ENCODE measurements around the gene SSBP2.

DNA sequence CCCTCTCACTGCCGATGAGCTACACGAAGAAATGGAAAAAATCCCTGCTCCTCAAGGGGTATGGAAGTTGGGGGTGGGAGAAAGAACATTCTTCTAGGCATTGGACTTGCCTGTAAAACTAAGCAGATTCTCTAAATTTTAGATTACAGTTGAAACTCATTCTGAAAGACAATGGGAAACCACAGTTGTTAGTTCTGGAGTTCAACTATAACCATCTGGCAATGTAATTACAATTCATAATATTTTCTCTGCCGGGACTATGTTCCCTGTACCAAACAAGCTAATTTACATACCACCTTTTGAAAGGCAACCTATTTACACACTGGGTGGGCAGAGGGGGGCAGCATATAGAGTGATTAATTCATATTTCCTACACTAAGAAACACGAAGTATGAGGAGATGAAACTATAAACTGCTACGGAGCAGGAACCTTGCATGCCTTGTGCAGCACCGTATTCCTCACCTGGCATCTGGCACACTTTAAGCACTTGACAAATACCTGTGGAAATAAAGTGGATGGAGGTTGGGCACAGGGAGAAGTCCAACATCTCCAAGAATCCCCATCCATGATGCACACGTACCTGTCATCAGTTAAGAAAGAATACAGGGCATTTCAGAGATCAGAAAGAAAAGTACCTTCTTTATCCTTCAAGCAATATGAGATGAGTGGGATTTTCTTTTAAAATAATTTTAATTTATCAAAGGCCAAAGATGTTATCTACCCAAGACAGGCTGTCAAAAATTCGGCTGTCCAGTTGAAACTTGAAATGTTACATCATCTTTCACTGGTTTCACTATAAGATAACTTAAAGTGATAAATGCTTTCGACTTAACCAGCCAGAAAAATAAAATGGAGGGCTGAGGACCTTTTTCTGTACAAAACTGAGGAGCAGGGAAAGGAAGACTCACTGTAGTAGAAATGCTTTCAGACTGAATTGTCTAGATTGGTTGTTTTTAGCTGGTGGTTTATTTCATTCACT lies 54.2 kb downstream of the SSBP2 start:
- TF ChIP-seq, protein P1, sequence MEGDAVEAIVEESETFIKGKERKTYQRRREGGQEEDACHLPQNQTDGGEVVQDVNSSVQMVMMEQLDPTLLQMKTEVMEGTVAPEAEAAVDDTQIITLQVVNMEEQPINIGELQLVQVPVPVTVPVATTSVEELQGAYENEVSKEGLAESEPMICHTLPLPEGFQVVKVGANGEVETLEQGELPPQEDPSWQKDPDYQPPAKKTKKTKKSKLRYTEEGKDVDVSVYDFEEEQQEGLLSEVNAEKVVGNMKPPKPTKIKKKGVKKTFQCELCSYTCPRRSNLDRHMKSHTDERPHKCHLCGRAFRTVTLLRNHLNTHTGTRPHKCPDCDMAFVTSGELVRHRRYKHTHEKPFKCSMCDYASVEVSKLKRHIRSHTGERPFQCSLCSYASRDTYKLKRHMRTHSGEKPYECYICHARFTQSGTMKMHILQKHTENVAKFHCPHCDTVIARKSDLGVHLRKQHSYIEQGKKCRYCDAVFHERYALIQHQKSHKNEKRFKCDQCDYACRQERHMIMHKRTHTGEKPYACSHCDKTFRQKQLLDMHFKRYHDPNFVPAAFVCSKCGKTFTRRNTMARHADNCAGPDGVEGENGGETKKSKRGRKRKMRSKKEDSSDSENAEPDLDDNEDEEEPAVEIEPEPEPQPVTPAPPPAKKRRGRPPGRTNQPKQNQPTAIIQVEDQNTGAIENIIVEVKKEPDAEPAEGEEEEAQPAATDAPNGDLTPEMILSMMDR (IDR thresholded peaks at IDR 0.05), result no peak
- no peak for TF ChIP-seq POLR2A (IDR thresholded peaks at IDR 0.05)
